H1 (cell line): ENCODE data around the gene PPP1R9A. TPM values are rescaled to one million over a fixed set of nuclear protein-coding genes. Genes with fewer than 3 reads are reported as not detected.

Experiments
- CTCF ChIA-PET: fragments of 300-600 bp; sonication (Branson Sonifier 250); formaldehyde crosslinking; loops from one replicate; lab custom pipeline; 2021; ENCODE audit not compliant: partially characterized antibody; lab: Charles Lee
- POLR2A ChIA-PET: fragments of 300-600 bp; sonication (Branson Sonifier 250); formaldehyde crosslinking; loops from one replicate; lab custom pipeline; 2021; ENCODE audit warnings: inconsistent platforms; ENCODE audit not compliant: partially characterized antibody; lab: Charles Lee
- DNase-seq, 2 experiments: peaks; one replicate each; pipeline versions ENCODE4 v3.0.0 to v3.0.0-alpha.2; 2010 to 2022; ENCODE audit warnings: low spot score in 2 of 2, low read depth in 1 of 2, mixed read lengths in 1 of 2
- FAIRE-seq: peaks from 2 replicates; lab custom pipeline; 2011; peaks lifted over from hg19 to GRCh38; lab: Jason Lieb, UNC
- H2AFZ ChIP-seq: 2 replicates; pipeline ENCODE4 v1.8.1; 2012; ENCODE audit warnings: low read length, inconsistent platforms
- H2AK5ac ChIP-seq: 2 replicates; pipeline ENCODE4 v1.6.1; 2013; ENCODE audit warnings: low read depth, low read length
- H2BK120ac ChIP-seq: replicated peaks from 2 replicates; pipeline ENCODE3; 2013; ENCODE audit warnings: low read depth, low read length, inconsistent platforms
- H2BK12ac ChIP-seq: 2 replicates; pipeline ENCODE4 v1.6.1; 2013; ENCODE audit warnings: low read depth, low read length
- H2BK15ac ChIP-seq: 2 replicates; pipeline ENCODE4 v1.6.1; 2013; ENCODE audit warnings: low read length
- H2BK20ac ChIP-seq: 2 replicates; pipeline ENCODE4 v1.6.1; 2013; ENCODE audit warnings: low read length
- H2BK5ac ChIP-seq: 2 replicates; pipeline ENCODE4 v1.6.1; 2013; ENCODE audit warnings: low read depth, low read length
- H3K14ac ChIP-seq: 2 replicates; pipeline ENCODE4 v1.6.1; 2013; ENCODE audit warnings: inconsistent platforms; ENCODE audit not compliant: insufficient read length
- H3K18ac ChIP-seq: 2 replicates; pipeline ENCODE4 v1.6.1; 2013; ENCODE audit warnings: low read length; ENCODE audit errors: extremely low read depth
- H3K23ac ChIP-seq: 2 replicates; pipeline ENCODE4 v1.6.1; 2013; ENCODE audit warnings: inconsistent platforms; ENCODE audit not compliant: insufficient read length
- H3K23me2 ChIP-seq: 2 replicates; pipeline ENCODE4 v1.6.1; 2013; ENCODE audit warnings: low read depth, low read length
- H3K27ac ChIP-seq: 2 replicates; pipeline ENCODE4 v1.6.1; 2011; ENCODE audit warnings: low read depth, low read length, inconsistent platforms
- H3K27me3 ChIP-seq, 4 experiments: replicated peaks in 1 of 4; 1 replicate in 1 of 4; 2 replicates in 3 of 4; pipeline versions ENCODE4 v1.6.1 to v1.8.1; 2011 to 2013; ENCODE audit warnings: low read length in 3 of 4, mild to moderate bottlenecking in 3 of 4, inconsistent platforms in 2 of 4, mixed read lengths in 2 of 4, moderate library complexity in 1 of 4; ENCODE audit not compliant: control insufficient read depth in 3 of 4, insufficient read depth in 3 of 4; ENCODE audit errors: extremely low read depth in 1 of 4
- H3K36me3 ChIP-seq, 4 experiments: 2 replicates each; pipeline versions ENCODE4 v1.6.1 to v1.8.1; 2011 to 2013; ENCODE audit warnings: mild to moderate bottlenecking in 4 of 4, low read length in 3 of 4, moderate library complexity in 2 of 4, control low read depth in 1 of 4, inconsistent platforms in 1 of 4; ENCODE audit not compliant: insufficient read depth in 4 of 4, control insufficient read depth in 2 of 4
- H3K4ac ChIP-seq: replicated peaks from 2 replicates; pipeline ENCODE3; 2013; ENCODE audit warnings: low read length, low read depth, mixed read lengths, inconsistent platforms; ENCODE audit not compliant: insufficient read length
- H3K4me1 ChIP-seq, 4 experiments: replicated peaks in 1 of 4; 1 replicate in 1 of 4; 2 replicates in 3 of 4; pipeline versions ENCODE4 v1.6.1 to v1.8.1; 2011 to 2013; ENCODE audit warnings: low read length in 3 of 4, inconsistent platforms in 2 of 4, mixed read lengths in 1 of 4; ENCODE audit not compliant: insufficient read depth in 4 of 4, control insufficient read depth in 3 of 4
- H3K4me2 ChIP-seq, 2 experiments: 2 replicates each; pipeline versions ENCODE4 v1.6.1 to v1.8.1; 2011 to 2013; ENCODE audit warnings: low read depth in 2 of 2, low read length in 2 of 2, control low read depth in 1 of 2, inconsistent platforms in 1 of 2, mild to moderate bottlenecking in 1 of 2; ENCODE audit not compliant: insufficient read depth in 1 of 2
- H3K4me3 ChIP-seq, 4 experiments: fragments of 200-600, 300-600 bp in 1 of 4; sonication (generic), shearing (Covaris generic), sonication (Bioruptor Twin) in 1 of 4; 2 replicates each; pipeline versions ENCODE4 v1.5.1 to v1.8.1; 2011 to 2016; ENCODE audit warnings: low read length in 4 of 4, low read depth in 3 of 4, control low read depth in 2 of 4, inconsistent platforms in 2 of 4, mild to moderate bottlenecking in 2 of 4, mixed read lengths in 1 of 4, moderate library complexity in 1 of 4; ENCODE audit not compliant: insufficient read depth in 2 of 4; ENCODE audit errors: extremely low read depth in 1 of 4
- H3K56ac ChIP-seq: replicated peaks from 2 replicates; pipeline ENCODE3; 2013; ENCODE audit warnings: low read depth, mild to moderate bottlenecking, mixed read lengths, low read length, inconsistent platforms; ENCODE audit not compliant: insufficient read length
- H3K79me1 ChIP-seq: 2 replicates; pipeline ENCODE4 v1.6.1; 2013; ENCODE audit warnings: low read depth, low read length, control low read depth
- H3K79me2 ChIP-seq, 2 experiments: 2 replicates each; pipeline versions ENCODE4 v1.6.1 to v1.8.1; 2012 to 2013; ENCODE audit warnings: low read length in 2 of 2, mild to moderate bottlenecking in 2 of 2, inconsistent platforms in 1 of 2; ENCODE audit not compliant: insufficient read depth in 2 of 2, control insufficient read depth in 1 of 2
- H3K9ac ChIP-seq, 4 experiments: replicated peaks in 1 of 4; 1 replicate in 1 of 4; 2 replicates in 3 of 4; pipeline versions ENCODE4 v1.6.1 to v1.8.1; 2011 to 2013; ENCODE audit warnings: low read depth in 3 of 4, low read length in 3 of 4, control low read depth in 2 of 4, mild to moderate bottlenecking in 2 of 4, moderate library complexity in 2 of 4, inconsistent platforms in 1 of 4; ENCODE audit errors: extremely low read depth in 1 of 4
- H3K9me3 ChIP-seq, 2 experiments: 2 replicates each; pipeline versions ENCODE4 v1.6.1 to v1.8.1; 2012 to 2013; ENCODE audit warnings: mild to moderate bottlenecking in 2 of 2, moderate library complexity in 2 of 2, control low read depth in 1 of 2, inconsistent platforms in 1 of 2, low read depth in 1 of 2, low read length in 1 of 2, mixed read lengths in 1 of 2; ENCODE audit not compliant: insufficient read depth in 2 of 2
- H4K20me1 ChIP-seq, 2 experiments: replicated peaks in 1 of 2; 2 replicates each; pipeline versions ENCODE3 to v1.8.1; 2011 to 2013; ENCODE audit warnings: inconsistent platforms in 2 of 2, low read length in 2 of 2, mild to moderate bottlenecking in 1 of 2; ENCODE audit not compliant: insufficient read depth in 2 of 2, control insufficient read depth in 1 of 2
- H4K5ac ChIP-seq: 2 replicates; pipeline ENCODE4 v1.6.1; 2013; ENCODE audit warnings: low read length, low read depth, mixed read lengths, inconsistent platforms; ENCODE audit not compliant: insufficient read length
- H4K8ac ChIP-seq: 2 replicates; pipeline ENCODE4 v1.8.0; 2013; ENCODE audit warnings: mild to moderate bottlenecking, moderate library complexity, low read length, inconsistent platforms; ENCODE audit not compliant: insufficient read depth; ENCODE audit errors: extremely low read depth
- H4K91ac ChIP-seq: replicated peaks from 2 replicates; pipeline ENCODE3; 2013; ENCODE audit warnings: low read length, mixed read lengths, inconsistent platforms; ENCODE audit not compliant: insufficient read length
- BACH1 ChIP-seq: IDR thresholded peaks from 2 replicates; pipeline ENCODE4 v1.6.1; 2012; ENCODE audit warnings: low read length, improper control_type of control experiment
- KDM1A ChIP-seq: fragments of 200-600, 300-600 bp; sonication (generic); IDR thresholded peaks from 2 replicates; pipeline ENCODE4 v1.7.1; 2016; ENCODE audit warnings: mild to moderate bottlenecking, low read length, borderline replicate concordance
- SP4 ChIP-seq: IDR thresholded peaks from 2 replicates; pipeline ENCODE4 v1.6.1; 2012; ENCODE audit warnings: low read length, inconsistent platforms
- TCF12 ChIP-seq: IDR thresholded peaks from 2 replicates; pipeline ENCODE4 v1.6.1; 2011; ENCODE audit warnings: low read depth, mild to moderate bottlenecking, low read length
- WGBS, 2 experiments: shearing (Covaris generic) in 1 of 2; methylation state at CpG; one replicate each; pipeline versions ENCODE4 v1.1.6 to v1.1.7; 2013 to 2015; ENCODE audit warnings: low lambda C conversion rate in 2 of 2, mixed read lengths in 2 of 2, inconsistent platforms in 1 of 2, low coverage in 1 of 2, missing lambda C conversion rate in 1 of 2; ENCODE audit not compliant: insufficient replicate concordance in 2 of 2, insufficient coverage in 1 of 2, insufficient read length in 1 of 2; ENCODE audit errors: extremely low coverage in 1 of 2, missing lambda C conversion rate in 1 of 2; 5-methylcytosine and 5-hydroxymethylcytosine counted together
- polyA plus RNA-seq, 7 experiments: library from polyadenylated mRNA; depleted of rRNA in 3 of 7; stranded (reverse) in 5 of 7; unstranded in 2 of 7; fragments of >200 nt in 5 of 7; fragments of 200-250 nt in 2 of 7; gene quantifications; 1 replicate in 5 of 7; 2 replicates in 1 of 7; 4 replicates in 1 of 7; pipeline versions ENCODE4 v1.2.1 to v1.2.3, GENCODE V29; 2011 to 2013; ENCODE audit warnings: missing spikeins in 2 of 7, mixed read lengths in 2 of 7
- total RNA-seq: library from RNA; stranded (reverse); fragmentation: NEBNext Ultra II Directional; extraction: Animal tissue kit (Norgen Biotek cat#: 25700); gene quantifications from 2 replicates; pipeline ENCODE4 v1.2.1, GENCODE V29; 2021

The PPP1R9A gene
- total and polyA plus RNA-seq, 2 of the 8 experiments (the other 6 are each of a cell fraction or from before 2014, with no cell fraction given), result 3.0 to 20.3 TPM

- TF ChIP-seq KDM1A, result no peak
- no peak for TF ChIP-seq BACH1
- TF ChIP-seq TCF12, result no peak
- TF ChIP-seq SP4, result no peak
- Histone ChIP-seq H3K18ac (no peak overlapping the region), H3K14ac (no peak overlapping the region), H2AFZ (no peak overlapping the region), H3K4me3 (no peak overlapping the region), H3K9me3 (no peaks in the 10 kb centered on the region), H3K4me2 (no peak overlapping the region), H3K23ac (no peak overlapping the region), H2AK5ac (no peak overlapping the region), H2BK15ac (no peak overlapping the region), H3K9ac (no peak overlapping the region), H3K27me3 (peaks cover 0 to 1% (median 0%) of the 10 kb centered on the region in 4 experiments; a peak in 1 of 7 replicates), H3K56ac (no peak overlapping the region), H3K27ac (no peak overlapping the region), H2BK12ac (no peak overlapping the region), H3K79me2 (no peaks in the 10 kb centered on the region), H4K20me1 (no peaks in the 10 kb centered on the region), H2BK20ac (no peak overlapping the region), H2BK5ac (no peak overlapping the region), H2BK120ac (no peak overlapping the region), H3K23me2 (no peaks in the 10 kb centered on the region), H3K36me3 (peaks cover 0 to 4% (median 0%) of the 10 kb centered on the region in 4 experiments; a peak in 2 of 8 replicates), H3K79me1 (no peaks in the 10 kb centered on the region), H3K4me1 (peaks cover 0 to 6% (median 0%) of the 10 kb centered on the region in 4 experiments; a peak in 4 of 7 replicates), H4K8ac (no peak overlapping the region), H3K4ac (no peak overlapping the region), H4K91ac (no peak overlapping the region), H4K5ac (no peak overlapping the region)
- WGBS, 2 experiments, result 92% methylated on average over 6 of the region's 6 CpGs; no CpG with 5 or more reads in 1 of the 2 experiments
- CTCF ChIA-PET, result no interaction called here
- FAIRE-seq (no peak), DNase-seq (no peak)
- POLR2A ChIA-PET, result no interaction called here
Measured at GRCh38 chr7:95250571-95250970, 343.2 kb downstream of the PPP1R9A start.
